SKM-1 treated with dmso at 0.1 percent for 144 hours (cell line): Measurements from ENCODE around the gene CENPB.

Source experiments
- DNase-seq: peaks from one replicate; lab custom pipeline; 2025; ENCODE audit not compliant: unreplicated experiment; lab: John Stamatoyannopoulos, UW

The CENPB gene

DNA sequence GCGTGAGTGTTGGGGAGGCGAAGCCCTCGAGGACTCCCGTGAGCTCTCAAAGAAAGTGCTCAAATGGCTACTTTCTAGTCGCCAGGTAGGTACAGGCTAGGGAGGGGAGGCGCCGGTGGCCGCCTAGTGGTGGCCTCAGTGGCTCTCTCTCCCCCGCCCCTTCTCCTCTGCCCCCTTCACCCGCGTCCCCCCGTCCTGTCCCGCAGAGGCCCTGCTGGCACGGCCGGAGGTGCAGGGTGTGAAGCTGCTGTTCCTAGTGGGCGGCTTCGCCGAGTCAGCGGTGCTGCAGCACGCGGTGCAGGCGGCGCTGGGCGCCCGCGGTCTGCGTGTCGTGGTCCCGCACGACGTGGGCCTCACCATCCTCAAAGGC lies 35.2 kb downstream of the CENPB start:
- no peak for DNase-seq

DNA sequence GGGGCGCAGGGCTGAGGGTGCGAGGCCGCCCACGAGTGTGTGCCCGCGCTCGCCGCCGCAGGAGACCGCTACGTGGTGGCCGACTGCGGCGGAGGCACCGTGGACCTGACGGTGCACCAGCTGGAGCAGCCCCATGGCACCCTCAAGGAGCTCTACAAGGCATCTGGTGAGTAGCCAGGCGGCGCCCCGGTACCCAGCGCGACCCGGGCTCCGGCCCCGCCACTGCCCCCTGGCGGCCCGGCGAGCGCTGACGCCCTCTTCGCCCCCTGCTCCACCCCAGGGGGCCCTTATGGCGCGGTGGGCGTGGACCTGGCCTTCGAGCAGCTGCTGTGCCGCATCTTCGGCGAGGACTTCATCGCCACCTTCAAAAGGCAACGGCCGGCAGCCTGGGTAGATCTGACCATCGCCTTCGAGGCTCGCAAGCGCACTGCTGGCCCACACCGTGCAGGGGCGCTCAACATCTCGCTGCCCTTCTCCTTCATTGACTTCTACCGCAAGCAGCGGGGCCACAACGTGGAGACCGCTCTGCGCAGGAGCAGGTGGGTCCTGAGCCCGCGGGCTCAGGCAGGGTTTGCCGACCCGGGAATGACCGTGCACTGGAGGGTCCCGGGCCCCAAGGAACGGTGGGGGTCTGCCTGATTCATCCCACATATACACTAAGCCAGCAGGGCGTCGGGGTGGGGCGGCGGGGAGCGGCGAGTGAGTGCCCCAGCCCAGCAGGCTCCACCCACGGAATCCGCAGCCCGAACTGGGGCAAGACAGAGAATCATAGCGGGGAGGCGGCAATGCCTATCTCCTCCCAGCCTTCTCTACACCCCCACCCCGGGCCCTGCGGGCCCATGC lies 36.6 kb downstream of the CENPB start:
- DNase-seq: no peak

DNA sequence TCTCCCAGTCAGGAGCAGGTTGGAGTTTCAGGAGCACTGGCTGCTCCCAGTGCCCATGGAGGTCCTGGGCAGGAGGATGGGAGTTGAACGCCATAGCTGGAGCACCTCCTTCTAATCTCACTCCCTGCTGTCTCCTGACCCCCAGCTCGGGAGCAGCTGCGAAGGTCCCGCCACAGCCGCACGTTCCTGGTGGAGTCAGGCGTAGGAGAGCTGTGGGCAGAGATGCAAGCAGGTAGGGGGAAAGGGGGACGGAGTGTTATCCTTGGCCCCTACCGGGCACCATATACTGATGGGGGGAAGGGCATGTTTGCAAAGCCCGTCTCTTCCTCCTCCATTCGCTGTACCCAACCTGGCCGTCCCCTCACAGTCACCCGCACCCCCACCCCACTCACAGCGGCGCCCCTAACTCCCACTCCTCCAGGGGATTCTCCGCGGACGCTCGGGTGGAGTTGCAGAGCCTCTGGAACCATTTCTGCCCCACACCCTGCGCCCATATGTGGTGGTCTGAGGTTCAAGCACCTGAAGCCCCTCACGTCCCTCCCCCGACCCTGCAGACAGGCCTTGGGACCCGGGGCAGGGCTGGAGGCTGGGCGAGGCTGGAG lies 37.4 kb downstream of the CENPB start:
- no peak for DNase-seq

DNA sequence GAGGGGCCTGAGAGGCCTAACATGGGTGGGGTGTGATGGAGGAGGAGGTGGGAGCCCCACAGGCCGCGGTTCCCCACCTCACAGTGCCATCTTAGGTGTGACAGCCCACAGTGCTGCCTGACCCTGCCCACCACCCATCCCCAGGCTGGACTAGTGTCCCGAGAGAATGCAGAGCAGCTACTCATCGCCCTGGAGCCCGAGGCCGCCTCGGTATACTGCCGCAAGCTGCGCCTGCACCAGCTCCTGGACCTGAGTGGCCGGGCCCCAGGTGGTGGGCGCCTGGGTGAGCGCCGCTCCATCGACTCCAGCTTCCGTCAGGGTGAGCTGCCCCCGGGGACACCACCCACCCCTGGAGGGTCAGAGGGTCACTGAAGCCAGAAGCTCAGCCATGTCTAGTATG lies 38.5 kb downstream of the CENPB start:
- DNase-seq: no peak

DNA sequence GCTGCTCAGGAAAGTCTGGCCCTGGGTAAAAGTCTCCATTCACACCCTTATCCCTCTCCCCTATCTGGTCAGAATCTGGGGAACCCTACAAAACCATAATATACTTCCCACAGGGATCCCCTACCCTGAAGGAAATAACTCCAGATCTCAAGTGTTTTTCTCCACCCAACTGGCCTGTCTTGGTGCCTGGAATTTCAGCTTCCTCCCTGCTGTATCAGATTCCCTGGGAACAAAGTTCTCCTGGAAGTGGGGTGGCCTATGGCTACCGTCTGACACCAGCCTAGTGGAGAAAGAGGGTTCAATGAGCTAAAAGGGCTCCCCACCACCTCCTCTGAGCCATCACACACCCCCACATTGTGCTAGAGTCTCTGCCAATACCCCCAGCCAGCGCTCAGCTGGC lies 39.1 kb downstream of the CENPB start:
- DNase-seq: no peak

DNA sequence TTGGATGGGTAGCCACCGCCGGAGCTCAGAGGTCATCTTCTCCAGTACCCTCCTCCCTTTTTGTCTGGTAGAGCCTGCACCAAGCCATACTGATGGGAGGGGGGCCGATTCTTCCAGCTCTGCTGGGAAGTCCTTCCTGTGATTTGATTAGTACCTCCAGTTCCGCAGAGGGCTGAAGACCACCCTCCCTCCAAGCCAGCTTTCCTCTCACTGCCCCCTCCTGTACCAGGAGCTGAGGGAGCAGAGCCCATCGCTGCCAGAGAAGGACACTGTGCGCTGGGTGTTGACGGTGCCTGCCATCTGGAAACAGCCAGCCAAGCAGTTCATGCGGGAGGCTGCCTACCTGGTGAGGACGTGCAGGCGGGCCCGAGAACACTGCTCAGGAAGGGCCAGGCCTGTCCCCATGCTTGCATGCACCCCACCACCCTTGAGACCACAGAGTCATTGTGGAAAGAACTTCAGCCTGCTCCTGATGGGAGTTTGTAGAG lies 40.8 kb downstream of the CENPB start:
- DNase-seq: no peak

DNA sequence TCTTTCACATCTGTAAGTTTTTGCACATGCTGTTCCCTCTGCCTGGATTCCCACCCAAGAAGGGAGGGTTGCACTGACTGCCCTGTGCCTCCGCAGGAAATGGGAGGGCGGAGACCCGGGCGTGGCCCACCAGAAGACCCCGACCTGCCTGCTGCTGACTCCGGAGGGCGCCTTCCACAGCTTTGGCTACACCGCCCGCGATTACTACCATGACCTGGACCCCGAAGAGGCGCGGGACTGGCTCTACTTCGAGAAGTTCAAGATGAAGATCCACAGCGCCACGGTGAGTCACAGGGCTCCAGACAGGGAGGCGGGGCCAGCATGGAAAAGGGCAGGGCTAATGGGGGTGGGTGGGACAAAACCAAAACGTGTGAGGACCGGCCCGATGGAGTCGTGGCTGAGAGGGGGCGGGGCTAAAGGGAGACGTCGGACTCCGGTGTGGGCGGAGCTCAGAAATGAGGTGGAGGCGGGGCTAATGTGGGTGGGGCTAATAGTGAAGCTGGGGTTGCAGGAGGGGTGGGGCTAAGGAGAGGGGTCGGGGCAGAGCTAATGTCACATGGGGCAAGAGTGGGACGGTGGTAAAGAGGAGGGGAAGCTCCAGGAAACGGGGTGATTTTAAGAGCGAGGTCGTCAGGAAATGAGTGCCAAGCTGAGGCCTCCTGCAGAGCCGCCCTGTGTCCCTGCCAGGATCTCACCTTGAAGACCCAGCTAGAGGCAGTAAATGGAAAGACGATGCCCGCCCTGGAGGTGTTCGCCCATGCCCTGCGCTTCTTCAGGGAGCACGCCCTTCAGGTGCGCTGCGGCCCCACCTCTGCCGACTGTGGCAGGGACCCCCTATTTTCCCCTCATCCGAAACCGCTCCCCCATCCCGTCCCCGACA lies 41.5 kb downstream of the CENPB start:
- no peak for DNase-seq

DNA sequence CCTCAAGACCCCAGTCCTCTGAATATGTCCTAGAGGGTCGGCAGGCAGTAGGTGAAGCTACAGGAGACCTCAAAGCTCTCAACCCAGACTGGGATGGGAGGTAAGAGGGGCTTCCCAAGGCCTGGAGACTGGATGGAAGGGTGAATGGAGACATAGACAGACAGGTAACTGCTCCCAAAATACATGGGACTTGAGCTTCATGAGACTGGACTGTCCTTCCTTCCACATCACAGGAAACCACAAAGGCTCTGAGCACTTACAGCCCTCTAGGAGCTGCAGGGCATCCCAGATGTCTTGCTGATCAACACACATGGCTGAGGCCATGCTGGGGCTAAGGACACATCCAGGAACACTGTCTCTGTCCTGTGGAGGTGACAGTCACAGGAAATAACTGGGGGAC lies 42.5 kb downstream of the CENPB start:
- no peak for DNase-seq

DNA sequence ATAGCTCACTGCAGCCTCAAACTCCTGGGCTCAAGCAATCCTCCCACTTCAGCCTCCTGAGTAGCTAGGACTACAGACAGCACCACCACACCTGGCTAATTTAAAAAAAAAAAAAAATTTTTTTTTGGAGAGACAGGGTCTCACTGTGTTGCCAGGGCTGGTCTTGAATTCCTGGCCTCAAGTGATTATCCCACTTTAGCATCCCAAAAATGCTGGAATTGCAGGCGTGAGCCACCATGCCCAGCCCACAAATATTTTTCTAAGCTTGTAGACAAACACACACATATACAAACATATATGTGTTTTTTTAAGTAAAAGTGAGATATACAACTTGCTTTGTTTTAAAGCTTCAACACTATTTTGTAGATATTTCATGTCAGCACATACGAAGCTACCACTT lies 43.3 kb downstream of the CENPB start:
- DNase-seq: no peak

DNA sequence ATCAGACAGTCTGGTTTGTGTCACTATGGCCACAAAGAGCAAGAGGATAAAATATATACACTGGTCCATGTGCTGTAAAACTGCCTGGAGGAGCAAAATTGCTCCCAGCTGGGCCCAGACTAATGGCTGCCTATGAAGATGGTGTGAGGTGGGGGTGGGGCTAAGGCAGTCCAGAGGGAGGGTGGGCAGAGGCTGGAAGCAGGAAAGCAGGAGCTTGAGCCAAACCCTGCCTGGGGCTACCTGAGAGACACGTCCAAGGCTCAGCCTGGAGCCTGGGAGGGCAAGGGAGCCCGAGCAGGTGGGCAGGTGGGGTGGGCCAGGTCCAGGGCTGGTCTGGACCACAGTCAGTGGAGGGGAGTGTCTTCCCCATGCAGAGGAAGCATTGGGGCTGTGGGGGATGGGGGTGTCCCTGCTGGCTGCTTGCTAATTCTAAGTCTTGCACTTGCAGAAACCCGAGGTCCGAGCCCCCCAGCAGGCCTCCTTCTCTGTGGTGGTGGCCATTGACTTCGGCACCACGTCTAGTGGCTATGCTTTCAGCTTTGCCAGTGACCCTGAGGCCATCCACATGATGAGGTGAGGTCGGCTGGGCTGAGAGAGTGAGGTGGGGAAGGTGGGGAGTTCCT lies 44.6 kb downstream of the CENPB start:
- no peak for DNase-seq

DNA sequence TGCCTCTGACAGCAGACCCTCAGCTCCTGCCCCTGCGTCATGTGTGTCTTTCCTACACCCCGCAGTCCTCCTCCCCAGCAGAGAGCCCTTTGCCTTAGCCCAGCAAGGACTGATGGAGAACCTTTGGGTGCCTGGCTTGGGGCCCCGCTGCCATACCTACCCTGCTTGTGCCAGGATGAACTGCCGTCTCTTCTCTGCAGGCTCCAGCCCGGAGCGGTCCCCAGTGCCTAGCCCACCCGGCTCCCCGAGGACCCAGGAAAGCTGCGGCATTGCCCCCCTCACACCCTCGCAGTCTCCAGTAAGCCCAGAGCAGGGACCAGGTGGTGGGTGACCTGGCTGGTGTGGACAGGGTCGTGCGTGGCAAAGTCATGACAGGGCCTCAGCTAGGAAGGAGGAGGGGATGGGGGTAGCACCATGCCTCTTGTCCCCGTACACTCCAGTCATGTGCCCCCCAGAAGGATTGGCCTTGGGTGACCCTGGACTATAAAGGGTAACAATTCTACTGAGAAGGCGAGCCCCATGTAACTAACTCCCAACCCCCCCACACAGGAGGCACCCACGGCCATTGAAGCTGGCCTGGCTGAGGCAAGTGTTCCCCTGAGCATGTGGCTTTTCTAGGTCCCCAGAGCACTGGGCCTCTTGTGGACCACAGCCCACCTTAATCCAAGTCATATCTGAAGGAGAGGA lies 45.8 kb downstream of the CENPB start:
- DNase-seq: no peak

DNA sequence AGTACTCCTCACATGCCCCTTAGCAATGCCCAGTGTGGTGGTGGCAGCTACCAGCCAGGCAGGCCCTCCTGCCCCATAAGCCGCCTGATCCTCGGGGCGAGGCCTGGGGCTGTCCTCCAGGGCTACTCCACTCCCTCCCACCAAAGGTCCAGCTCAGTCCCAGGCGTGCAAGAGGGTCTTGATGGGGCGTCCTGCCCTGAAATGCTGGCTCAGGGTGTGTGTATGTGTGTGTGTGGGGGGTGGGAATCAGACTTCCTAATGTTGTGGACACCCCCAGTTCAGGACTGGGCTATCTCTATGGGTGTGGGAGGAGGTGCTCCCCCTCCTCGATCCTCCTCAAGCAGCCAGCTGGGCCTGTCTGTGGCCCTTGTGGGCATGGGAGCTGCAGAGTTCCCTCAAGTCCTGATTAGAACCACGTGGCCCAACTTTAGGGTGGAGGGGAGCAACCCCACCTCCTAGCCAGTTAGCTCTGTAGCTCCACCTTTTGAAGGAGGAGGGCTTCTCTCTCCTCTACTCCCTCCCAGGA lies 46.6 kb downstream of the CENPB start:
- DNase-seq: no peak

DNA sequence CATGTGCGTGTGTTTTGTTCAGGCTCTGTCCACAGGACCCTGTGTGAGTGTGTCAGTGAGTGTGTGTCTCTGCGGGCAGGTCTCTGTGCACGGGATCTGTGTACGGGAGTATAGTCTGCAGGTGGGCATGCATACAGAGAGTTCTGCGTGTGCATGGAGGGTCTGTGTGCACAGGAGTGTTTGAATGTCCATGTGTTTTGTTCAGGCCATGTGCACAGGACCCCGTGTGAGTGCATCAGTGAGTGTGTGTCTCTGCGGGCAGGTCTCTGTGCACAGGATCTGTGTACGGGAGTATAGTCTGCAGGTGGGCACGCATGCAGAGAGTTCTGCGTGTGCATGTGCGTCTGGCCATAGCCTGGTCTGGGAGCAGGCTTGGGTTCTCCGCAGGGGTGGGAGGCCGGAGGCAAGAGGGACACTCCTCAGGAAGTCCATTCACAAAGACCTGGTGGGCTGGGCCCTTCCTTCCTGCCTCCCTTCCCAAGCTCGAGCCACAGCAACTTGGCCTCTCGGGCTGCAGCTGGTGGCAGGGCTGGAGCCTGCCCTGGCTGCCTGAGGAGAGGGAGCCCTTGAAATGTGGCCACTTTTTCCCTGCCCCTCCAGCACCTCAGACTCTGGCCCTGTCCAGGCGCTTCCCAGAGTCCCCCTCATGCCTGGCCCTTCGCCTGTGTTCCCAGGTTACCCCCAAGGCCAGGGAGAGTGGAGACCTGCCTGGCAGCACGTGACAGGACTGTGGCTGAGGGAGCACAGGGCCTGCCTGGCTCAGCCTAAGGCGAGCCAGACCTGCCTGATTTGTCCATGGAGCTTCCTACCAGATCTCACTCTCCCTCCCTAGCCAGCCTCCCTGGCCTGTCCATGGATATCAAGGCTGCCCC lies 47.2 kb downstream of the CENPB start:
- no peak for DNase-seq

DNA sequence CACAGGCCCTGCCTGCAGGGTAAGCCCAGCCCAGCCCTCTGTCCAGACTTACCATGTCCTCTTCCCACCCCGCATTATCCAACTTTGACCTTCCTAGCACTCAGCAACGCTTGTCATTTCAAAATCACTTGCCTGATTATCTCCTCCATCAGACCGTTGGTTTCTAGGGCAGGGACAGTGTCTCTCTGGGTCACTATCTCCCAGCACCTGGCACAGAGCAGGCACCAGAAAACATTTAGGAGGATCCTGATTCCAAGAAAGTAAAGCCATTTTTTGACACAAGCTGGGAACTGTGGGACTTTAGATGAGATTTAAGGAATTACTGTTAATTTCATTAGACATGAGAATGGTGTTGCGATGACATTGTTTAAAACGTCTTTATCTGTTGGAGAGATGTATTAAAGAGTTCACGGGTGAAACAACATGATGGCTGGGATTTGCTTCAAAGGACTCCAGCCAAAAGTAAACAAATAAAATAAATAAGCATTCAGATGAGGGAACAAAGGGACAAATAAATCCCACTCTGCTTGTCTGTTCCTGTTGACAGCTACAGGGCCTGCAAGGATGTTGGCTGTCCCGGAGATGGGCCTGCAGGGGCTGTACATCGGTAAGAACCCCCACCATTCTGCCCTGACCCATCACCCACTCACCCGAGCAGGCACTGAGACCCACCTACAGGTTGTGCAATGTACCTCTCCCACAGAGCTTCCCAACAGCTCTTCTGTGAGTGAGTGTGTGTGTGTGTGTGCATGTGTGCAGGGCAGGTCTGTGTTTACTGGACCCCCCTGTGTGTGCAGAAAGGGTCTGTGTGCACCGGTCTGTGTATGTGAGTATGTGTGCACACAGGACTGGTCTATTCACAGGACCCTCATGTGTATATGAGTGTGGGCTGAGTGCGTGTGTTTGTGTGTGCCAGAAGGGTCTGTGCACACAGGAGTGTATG lies 48.2 kb downstream of the CENPB start:
- DNase-seq: no peak

DNA sequence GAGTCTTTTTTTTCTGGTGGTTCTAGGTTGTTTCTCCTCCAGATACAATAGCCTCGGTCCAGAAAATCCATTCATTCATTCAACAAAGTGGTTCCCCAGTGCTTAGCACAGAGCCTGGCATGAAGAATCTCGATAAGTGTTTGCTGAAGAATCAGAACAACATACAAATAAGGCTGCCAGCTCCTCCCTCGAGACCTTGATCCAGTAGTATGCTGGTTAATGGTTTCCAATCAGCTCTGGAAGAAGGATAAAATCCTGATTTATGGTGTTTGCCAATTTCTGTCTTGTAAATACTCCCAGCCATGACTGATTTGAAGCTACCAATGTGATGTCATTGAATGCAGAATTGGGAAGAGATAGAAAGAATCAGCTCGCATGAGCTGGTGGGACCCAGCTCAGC lies 50.8 kb downstream of the CENPB start:
- DNase-seq: no peak

DNA sequence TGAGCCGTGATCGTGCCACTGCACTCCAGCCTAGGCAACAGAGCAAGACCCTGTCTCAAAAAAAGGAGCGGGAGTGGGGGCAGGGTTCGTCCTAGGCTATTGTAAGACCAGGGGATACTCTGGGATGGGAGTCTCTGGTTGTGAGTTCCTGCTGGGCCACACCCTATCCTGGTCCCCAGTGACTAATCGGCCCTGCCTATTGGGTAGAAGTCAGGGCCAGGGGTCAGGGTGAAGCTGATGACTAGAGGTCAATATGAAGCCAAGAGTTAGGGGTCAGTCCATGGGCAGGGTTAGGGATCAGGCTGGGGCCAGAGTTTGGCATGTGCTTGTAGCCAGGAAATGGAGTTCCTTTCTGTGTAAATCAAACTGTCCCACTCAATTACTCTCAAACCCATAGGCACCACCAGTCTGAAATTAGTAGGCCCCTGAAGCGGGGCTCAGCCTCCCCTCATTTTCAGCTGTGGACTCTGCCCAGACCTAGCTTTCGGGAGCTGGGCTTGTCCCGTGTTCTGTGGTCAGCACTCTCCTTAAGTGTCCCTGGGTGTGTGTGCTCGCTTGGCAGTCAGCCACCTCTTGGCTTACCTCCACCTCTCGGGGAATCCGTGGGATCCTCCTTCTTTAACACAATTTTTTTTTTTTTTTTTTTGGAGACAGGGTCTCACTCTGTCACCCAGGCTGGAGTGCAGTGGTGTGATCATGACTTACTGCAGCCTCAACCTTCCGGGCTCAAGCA lies 52.3 kb downstream of the CENPB start:
- DNase-seq: no peak
